ENCODE data around the gene DGKB. TPM values are rescaled to one million over a fixed set of nuclear protein-coding genes. Genes with fewer than 3 reads are reported as not detected.
"Not testable (repeated sequence)": the region's sequence is repeated elsewhere in the genome, so short reads cannot be mapped to it uniquely, and the experiment has no call there.

The DGKB gene
- total RNA-seq, 1 donor from 2014 or later = 0.47 TPM

GRCh38 chr7:14293434-14293833, 609.1 kb downstream of the DGKB start:
- no peak for DNase-seq
- intact Hi-C loops (cut with micrococcal nuclease) = no loop called here
- no peak for ATAC-seq

GRCh38 chr7:14292737-14293136, 609.8 kb downstream of the DGKB start:
- intact Hi-C loops (cut with micrococcal nuclease) = no loop called here
- ATAC-seq (no peak), DNase-seq (no peak)

GRCh38 chr7:14289957-14290356, 612.6 kb downstream of the DGKB start:
- ATAC-seq (no peak), DNase-seq (no peak)
- intact Hi-C loops (cut with micrococcal nuclease) = no loop called here

- DNase-seq = no peak
- intact Hi-C loops (cut with micrococcal nuclease) = no loop called here
- peak; percentile 53 for ATAC-seq
These were observed 613.9 kb downstream of the DGKB start for GRCh38 chr7:14288701-14289100.

GRCh38 chr7:14287398-14287797, 615.2 kb downstream of the DGKB start:
- DNase-seq = no peak
- no peak for ATAC-seq
- intact Hi-C loops (cut with micrococcal nuclease) = no loop called here

- ATAC-seq = no peak
- no peak for DNase-seq
- intact Hi-C loops (cut with micrococcal nuclease) = no loop called here
These were observed 616.5 kb downstream of the DGKB start for GRCh38 chr7:14286036-14286435.

GRCh38 chr7:14279065-14279871, 623.3 kb downstream of the DGKB start:
- ATAC-seq; DNase-seq; intact Hi-C loops (cut with micrococcal nuclease): not testable (repeated sequence)

- ATAC-seq (no peak), DNase-seq (no peak)
- intact Hi-C loops (cut with micrococcal nuclease) = no loop called here
These were observed 627.2 kb downstream of the DGKB start for GRCh38 chr7:14275356-14275755.

GRCh38 chr7:14271441-14271840, 631.1 kb downstream of the DGKB start:
- ATAC-seq = no peak
- DNase-seq = no peak
- intact Hi-C loops (cut with micrococcal nuclease) = no loop called here

- intact Hi-C loops (cut with micrococcal nuclease) = no loop called here
- DNase-seq (no peak), ATAC-seq (no peak)
These were observed 632.5 kb downstream of the DGKB start for GRCh38 chr7:14270099-14270498.

- ATAC-seq (no peak), DNase-seq (no peak)
- intact Hi-C loops (cut with micrococcal nuclease) = no loop called here
These were observed 642.5 kb downstream of the DGKB start for GRCh38 chr7:14260011-14260410.

GRCh38 chr7:14258861-14259260, 643.7 kb downstream of the DGKB start:
- no peak for DNase-seq
- intact Hi-C loops (cut with micrococcal nuclease) = no loop called here
- no peak for ATAC-seq

- DNase-seq (no peak), ATAC-seq (no peak)
- intact Hi-C loops (cut with micrococcal nuclease) = no loop called here
These were observed 644.1 kb downstream of the DGKB start for GRCh38 chr7:14258441-14258840.

GRCh38 chr7:14252458-14252857, 650.1 kb downstream of the DGKB start:
- DNase-seq = peak; percentile 27
- ATAC-seq = no peak
- intact Hi-C loops (cut with micrococcal nuclease) = no loop called here

- intact Hi-C loops (cut with micrococcal nuclease) = no loop called here
- peak; percentile 38 for ATAC-seq
- DNase-seq = no peak
These were observed 660.4 kb downstream of the DGKB start for GRCh38 chr7:14242175-14242574.

- DNase-seq (no peak), ATAC-seq (no peak)
- intact Hi-C loops (cut with micrococcal nuclease) = no loop called here
These were observed 665.7 kb downstream of the DGKB start for GRCh38 chr7:14236834-14237233.

GRCh38 chr7:14235056-14235455, 667.5 kb downstream of the DGKB start:
- ATAC-seq (no peak), DNase-seq (no peak)
- intact Hi-C loops (cut with micrococcal nuclease) = no loop called here

- ATAC-seq (no peak), DNase-seq (no peak)
- intact Hi-C loops (cut with micrococcal nuclease) = no loop called here
These were observed 668.6 kb downstream of the DGKB start for GRCh38 chr7:14233868-14234369.

GRCh38 chr7:14233076-14233867, 669.3 kb downstream of the DGKB start:
- ATAC-seq (no peak), DNase-seq (no peak)
- intact Hi-C loops (cut with micrococcal nuclease) = no loop called here

- intact Hi-C loops (cut with micrococcal nuclease) = no loop called here
- ATAC-seq (no peak), DNase-seq (no peak)
These were observed 673.5 kb downstream of the DGKB start for GRCh38 chr7:14229047-14229446.
